DND-41 (cell line): ENCODE measurements around the gene SLC2A8.

Experiments used
- ATAC-seq: fragments of 200-7000 bp; cut with Tn5 transposase; 3 replicates; pipeline ENCODE4 v1.9.1; 2021; ENCODE audit warnings: low read depth; ENCODE audit not compliant: insufficient read depth
- DNase-seq: peaks from one replicate; pipeline ENCODE4 v3.0.0-alpha.2; 2020
- H2AFZ ChIP-seq: 2 replicates; pipeline ENCODE4 v1.6.0; 2012; ENCODE audit warnings: low read depth, low read length
- H3K27ac ChIP-seq: 2 replicates; pipeline ENCODE4 v1.5.1; 2012; ENCODE audit warnings: low read length, inconsistent platforms
- H3K27me3 ChIP-seq: fragments of 200-600 bp; sonication (generic); 2 replicates; pipeline ENCODE4 v1.6.0; 2012; ENCODE audit warnings: low read length, mild to moderate bottlenecking, inconsistent platforms; ENCODE audit not compliant: insufficient read depth, poor library complexity
- H3K36me3 ChIP-seq: 2 replicates; pipeline ENCODE4 v1.5.1; 2012; ENCODE audit warnings: low read length, inconsistent platforms; ENCODE audit not compliant: insufficient read depth
- H3K4me1 ChIP-seq: 2 replicates; pipeline ENCODE4 v1.5.1; 2012; ENCODE audit warnings: mild to moderate bottlenecking, low read length; ENCODE audit not compliant: insufficient read depth
- H3K4me2 ChIP-seq: 2 replicates; pipeline ENCODE4 v1.6.0; 2012; ENCODE audit warnings: mild to moderate bottlenecking, moderate library complexity, low read length, inconsistent platforms; ENCODE audit not compliant: insufficient read depth
- H3K4me3 ChIP-seq, 2 experiments: fragments of 200-600 bp in 1 of 2; shearing (Covaris generic) in 1 of 2; 2 replicates each; pipeline ENCODE4 v1.5.1; 2012 to 2016; ENCODE audit warnings: inconsistent platforms in 2 of 2, low read length in 2 of 2, mild to moderate bottlenecking in 2 of 2, low read depth in 1 of 2, moderate library complexity in 1 of 2
- H3K79me2 ChIP-seq: 2 replicates; pipeline ENCODE4 v1.6.0; 2012; ENCODE audit warnings: low read length, inconsistent platforms; ENCODE audit not compliant: insufficient read depth
- H3K9ac ChIP-seq: 2 replicates; pipeline ENCODE4 v1.6.0; 2012; ENCODE audit warnings: low read depth, mild to moderate bottlenecking, inconsistent platforms, low read length, moderate library complexity
- H3K9me3 ChIP-seq: 2 replicates; pipeline ENCODE4 v1.5.1; 2012; ENCODE audit warnings: low read length, moderate library complexity, mild to moderate bottlenecking, inconsistent platforms; ENCODE audit not compliant: insufficient read depth, severe bottlenecking
- H4K20me1 ChIP-seq: 2 replicates; pipeline ENCODE4 v1.6.0; 2012; ENCODE audit warnings: low read length; ENCODE audit not compliant: insufficient read depth
- EZH2 ChIP-seq: IDR thresholded peaks from 3 replicates; pipeline ENCODE4 v1.6.1; 2012; ENCODE audit warnings: borderline replicate concordance, low read depth, mild to moderate bottlenecking, moderate library complexity, low read length, inconsistent platforms; ENCODE audit not compliant: severe bottlenecking
- TF ChIP-seq, protein P1 (sequence below): IDR thresholded peaks from 2 replicates; pipeline ENCODE4 v1.5.1; 2012; ENCODE audit warnings: borderline replicate concordance, low read length, moderate library complexity, mild to moderate bottlenecking; ENCODE audit not compliant: poor library complexity, severe bottlenecking; ENCODE audit errors: extremely low read depth

The SLC2A8 gene

DNA sequence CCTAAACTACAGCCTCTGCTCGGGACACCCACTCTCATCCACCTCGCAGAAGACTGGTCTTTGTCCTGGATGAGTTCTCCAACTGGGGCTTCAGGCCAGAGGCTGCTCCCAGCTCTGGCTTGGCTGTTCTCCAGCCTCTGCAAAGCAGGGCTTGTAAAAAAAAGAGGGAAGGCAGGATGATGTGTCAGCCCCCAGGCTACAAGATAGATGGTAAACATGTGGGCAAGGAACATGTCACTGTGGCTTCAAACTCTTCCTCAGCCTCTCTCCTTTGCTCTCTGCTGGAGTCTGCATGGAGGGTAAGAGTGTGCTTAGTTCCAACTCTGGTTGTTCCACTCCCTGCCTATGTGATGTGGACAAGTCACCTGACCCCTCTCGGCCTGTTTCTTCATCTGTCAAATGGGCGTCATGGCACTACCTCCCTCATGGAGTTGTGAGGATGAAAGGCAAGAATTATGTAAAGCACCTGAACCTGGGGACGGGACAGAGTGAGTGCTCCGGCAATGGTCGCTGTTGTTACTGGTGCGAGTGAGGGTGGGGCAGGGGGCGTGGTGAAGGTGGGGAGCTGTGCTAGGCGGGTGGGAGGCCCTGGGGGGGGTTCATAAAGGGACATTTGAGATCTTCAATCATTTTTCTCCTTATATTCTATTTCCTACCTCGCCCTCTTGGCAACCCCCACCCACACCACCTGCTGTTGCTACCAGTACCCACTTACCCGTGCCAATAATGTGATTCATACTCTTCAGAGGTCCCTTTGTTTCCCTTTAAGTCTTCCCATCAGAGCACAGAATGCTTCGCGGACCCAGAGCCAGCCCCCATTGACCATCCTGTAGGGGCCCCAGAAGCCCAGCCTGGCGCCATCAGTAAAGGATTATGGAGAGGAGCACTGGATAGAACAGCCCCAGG lies 20.4 kb downstream of the SLC2A8 start:
- Histone ChIP-seq H3K27ac (no peak overlapping the region), H3K79me2 (no peaks in the 10 kb centered on the region), H3K36me3 (no peaks in the 10 kb centered on the region), H3K27me3 (no peaks in the 10 kb centered on the region), H3K9ac (no peak overlapping the region), H4K20me1 (peaks cover 17% of the 10 kb centered on the region; the same call in 1 of the 2 replicates), H3K4me1 (peaks cover under 1% of the 10 kb centered on the region), H3K4me2 (no peak overlapping the region), H2AFZ (no peak overlapping the region), H3K9me3 (no peaks in the 10 kb centered on the region), H3K4me3 (no peak overlapping the region)
- no peak for TF ChIP-seq EZH2
- TF ChIP-seq, protein P1, sequence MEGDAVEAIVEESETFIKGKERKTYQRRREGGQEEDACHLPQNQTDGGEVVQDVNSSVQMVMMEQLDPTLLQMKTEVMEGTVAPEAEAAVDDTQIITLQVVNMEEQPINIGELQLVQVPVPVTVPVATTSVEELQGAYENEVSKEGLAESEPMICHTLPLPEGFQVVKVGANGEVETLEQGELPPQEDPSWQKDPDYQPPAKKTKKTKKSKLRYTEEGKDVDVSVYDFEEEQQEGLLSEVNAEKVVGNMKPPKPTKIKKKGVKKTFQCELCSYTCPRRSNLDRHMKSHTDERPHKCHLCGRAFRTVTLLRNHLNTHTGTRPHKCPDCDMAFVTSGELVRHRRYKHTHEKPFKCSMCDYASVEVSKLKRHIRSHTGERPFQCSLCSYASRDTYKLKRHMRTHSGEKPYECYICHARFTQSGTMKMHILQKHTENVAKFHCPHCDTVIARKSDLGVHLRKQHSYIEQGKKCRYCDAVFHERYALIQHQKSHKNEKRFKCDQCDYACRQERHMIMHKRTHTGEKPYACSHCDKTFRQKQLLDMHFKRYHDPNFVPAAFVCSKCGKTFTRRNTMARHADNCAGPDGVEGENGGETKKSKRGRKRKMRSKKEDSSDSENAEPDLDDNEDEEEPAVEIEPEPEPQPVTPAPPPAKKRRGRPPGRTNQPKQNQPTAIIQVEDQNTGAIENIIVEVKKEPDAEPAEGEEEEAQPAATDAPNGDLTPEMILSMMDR: no peak
- DNase-seq (no peak), ATAC-seq (no peak)

DNA sequence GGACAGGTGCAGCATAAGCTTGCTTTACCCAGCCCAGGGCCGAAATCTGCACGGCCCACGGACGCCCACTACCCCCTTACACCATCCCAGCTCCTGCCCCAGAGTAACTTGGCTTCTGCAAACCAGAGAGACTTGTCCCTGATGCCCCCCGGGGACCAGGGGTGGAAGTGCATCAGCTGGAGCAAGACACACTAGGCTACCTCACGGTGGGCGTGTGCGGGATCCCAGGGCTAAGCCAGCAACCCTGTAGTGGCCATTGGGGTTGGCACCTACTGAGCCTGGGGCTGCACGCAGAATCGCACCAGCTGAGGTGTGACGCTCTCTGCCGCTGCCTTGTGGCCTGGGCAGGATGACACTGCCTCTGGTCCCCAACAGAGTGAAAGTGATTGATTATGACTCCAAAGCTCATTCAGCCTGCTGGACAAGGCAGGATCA lies 21.1 kb downstream of the SLC2A8 start:
- peaks cover 8% of the 10 kb centered on the region for H3K4me1 ChIP-seq
- DNase-seq: peak; percentile 50

DNA sequence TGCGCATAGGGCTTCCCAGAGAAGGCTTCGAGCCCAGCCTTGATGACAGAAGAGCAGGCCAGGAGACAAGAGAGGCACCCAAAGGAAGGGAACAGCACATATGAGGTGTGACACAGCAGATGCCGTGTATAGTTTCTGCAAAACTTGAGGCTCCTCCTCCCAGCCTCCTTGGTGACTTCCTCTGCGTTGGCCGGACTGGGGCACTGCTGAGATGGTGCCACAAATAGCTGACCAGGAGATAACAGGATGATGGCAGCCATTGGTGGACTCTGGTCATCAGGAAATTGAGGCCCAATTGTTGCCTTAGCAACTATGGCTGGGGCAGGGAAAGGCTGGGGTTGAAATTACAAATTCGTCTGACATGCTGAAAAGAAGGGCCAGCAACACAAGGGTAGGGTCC lies 22.4 kb downstream of the SLC2A8 start:
- Histone ChIP-seq H3K27ac (no peak overlapping the region), H3K36me3 (no peaks in the 10 kb centered on the region), H3K9ac (no peak overlapping the region), H3K4me1 (peaks cover 12% of the 10 kb centered on the region), H3K4me3 (no peak overlapping the region), H3K79me2 (peaks cover 9% of the 10 kb centered on the region), H3K9me3 (no peaks in the 10 kb centered on the region), H3K4me2 (no peak overlapping the region), H4K20me1 (peaks cover 16% of the 10 kb centered on the region; the same call in 1 of the 2 replicates), H3K27me3 (no peaks in the 10 kb centered on the region), H2AFZ (no peak overlapping the region)
- no peak for TF ChIP-seq EZH2
- TF ChIP-seq, protein P1: no peak
- ATAC-seq (no peak), DNase-seq (no peak)

More for the DNA sequence above, 21.1 kb downstream of the SLC2A8 start:
- Histone ChIP-seq H3K4me2 (no peak overlapping the region), H4K20me1 (peaks cover 16% of the 10 kb centered on the region; the same call in 1 of the 2 replicates), H3K4me3 (no peak overlapping the region), H3K27ac (no peak overlapping the region), H3K9ac (no peak overlapping the region), H3K79me2 (peaks cover 2% of the 10 kb centered on the region), H2AFZ (no peak overlapping the region), H3K27me3 (no peaks in the 10 kb centered on the region), H3K9me3 (no peaks in the 10 kb centered on the region), H3K36me3 (no peaks in the 10 kb centered on the region)
- ATAC-seq: peak; percentile 76
- TF ChIP-seq, protein P1: peak; percentile 67
- TF ChIP-seq EZH2: no peak
